ENCODE results near the gene RRP12. TPM values are rescaled to one million over a fixed set of nuclear protein-coding genes. Genes with fewer than 3 reads are reported as not detected.
"Not testable (repeated sequence)": the region's sequence is repeated elsewhere in the genome, so short reads cannot be mapped to it uniquely, and the experiment has no call there.

RRP12 gene
- total RNA-seq, 2 donors from 2014 or later: 33.0 to 34.7 TPM

- Histone ChIP-seq H3K9ac (ENCODE audit: extremely low read depth, low read length, poor library complexity, severe bottlenecking) (no peak overlapping the region), H3K9me3 (ENCODE audit: control insufficient read depth, low read length) (no peaks in the 10 kb centered on the region), H3K27me3 (ENCODE audit: control insufficient read depth, insufficient read depth, low read length, poor library complexity, severe bottlenecking) (no peaks in the 10 kb centered on the region), H3K36me3 (ENCODE audit: control insufficient read depth, insufficient read depth, low read length) (no peaks in the 10 kb centered on the region), H3K4me1 (ENCODE audit: control insufficient read depth, insufficient read depth, low read length) (no peaks in the 10 kb centered on the region), H3K27ac (ENCODE audit: low read depth, low read length) (no peak overlapping the region), H3K4me3 (ENCODE audit: low read length) (no peak overlapping the region)
- H3K9me3 Mint-ChIP-seq: no peaks in the 10 kb centered on the region
- no peak for DNase-seq
- no peak overlapping the region for H3K27ac Mint-ChIP-seq
- H3K36me3 Mint-ChIP-seq (ENCODE audit: low read depth): no peaks in the 10 kb centered on the region
- whole genome bisulfite sequencing, 2 experiments (ENCODE audit: insufficient coverage in 1 of 2, insufficient read length in 1 of 2): 86 to 100% methylated on average over 1 to 2 of the region's 2 CpGs
- H3K27me3 Mint-ChIP-seq (ENCODE audit: insufficient read depth): no peaks in the 10 kb centered on the region
- TF ChIP-seq, protein P1, sequence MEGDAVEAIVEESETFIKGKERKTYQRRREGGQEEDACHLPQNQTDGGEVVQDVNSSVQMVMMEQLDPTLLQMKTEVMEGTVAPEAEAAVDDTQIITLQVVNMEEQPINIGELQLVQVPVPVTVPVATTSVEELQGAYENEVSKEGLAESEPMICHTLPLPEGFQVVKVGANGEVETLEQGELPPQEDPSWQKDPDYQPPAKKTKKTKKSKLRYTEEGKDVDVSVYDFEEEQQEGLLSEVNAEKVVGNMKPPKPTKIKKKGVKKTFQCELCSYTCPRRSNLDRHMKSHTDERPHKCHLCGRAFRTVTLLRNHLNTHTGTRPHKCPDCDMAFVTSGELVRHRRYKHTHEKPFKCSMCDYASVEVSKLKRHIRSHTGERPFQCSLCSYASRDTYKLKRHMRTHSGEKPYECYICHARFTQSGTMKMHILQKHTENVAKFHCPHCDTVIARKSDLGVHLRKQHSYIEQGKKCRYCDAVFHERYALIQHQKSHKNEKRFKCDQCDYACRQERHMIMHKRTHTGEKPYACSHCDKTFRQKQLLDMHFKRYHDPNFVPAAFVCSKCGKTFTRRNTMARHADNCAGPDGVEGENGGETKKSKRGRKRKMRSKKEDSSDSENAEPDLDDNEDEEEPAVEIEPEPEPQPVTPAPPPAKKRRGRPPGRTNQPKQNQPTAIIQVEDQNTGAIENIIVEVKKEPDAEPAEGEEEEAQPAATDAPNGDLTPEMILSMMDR (conservative IDR thresholded peaks at IDR 0.05): no peak
- no peaks in the 10 kb centered on the region for H3K4me1 Mint-ChIP-seq
- H3K4me3 Mint-ChIP-seq: no peak overlapping the region
Measured at GRCh38 chr10:97407952-97408248, 6.8 kb upstream of the RRP12 start.

- H3K27ac Mint-ChIP-seq: peak overlapping the region; percentile 83
- H3K27me3 Mint-ChIP-seq (ENCODE audit: insufficient read depth): no peaks in the 10 kb centered on the region
- no peaks in the 10 kb centered on the region for H3K9me3 Mint-ChIP-seq
- TF ChIP-seq, protein P1 (conservative IDR thresholded peaks at IDR 0.05): peak; percentile 93
- H3K36me3 ChIP-seq (ENCODE audit: control insufficient read depth, insufficient read depth, low read length): no peaks in the 10 kb centered on the region
- peak overlapping the region; percentile 44 for H3K4me3 Mint-ChIP-seq
- no peak overlapping the region for H3K9ac ChIP-seq (ENCODE audit: extremely low read depth, low read length, poor library complexity, severe bottlenecking)
- H3K27me3 ChIP-seq (ENCODE audit: control insufficient read depth, insufficient read depth, low read length, poor library complexity, severe bottlenecking): no peaks in the 10 kb centered on the region
- no peaks in the 10 kb centered on the region for H3K4me1 Mint-ChIP-seq
- 15 to 18% methylated on average over 9 to 10 of the region's 10 CpGs for WGBS, 2 experiments (ENCODE audit: insufficient coverage in 1 of 2, insufficient read length in 1 of 2)
- H3K36me3 Mint-ChIP-seq (ENCODE audit: low read depth): no peaks in the 10 kb centered on the region
- no peak overlapping the region for H3K27ac ChIP-seq (ENCODE audit: low read depth, low read length)
- peak; percentile 93 for DNase-seq
- no peak overlapping the region for H3K4me3 ChIP-seq (ENCODE audit: low read length)
- H3K4me1 ChIP-seq (ENCODE audit: control insufficient read depth, insufficient read depth, low read length): no peaks in the 10 kb centered on the region
- no peaks in the 10 kb centered on the region for H3K9me3 ChIP-seq (ENCODE audit: control insufficient read depth, low read length)
Measured at GRCh38 chr10:97407211-97407951, 6.2 kb upstream of the RRP12 start.

DNA sequence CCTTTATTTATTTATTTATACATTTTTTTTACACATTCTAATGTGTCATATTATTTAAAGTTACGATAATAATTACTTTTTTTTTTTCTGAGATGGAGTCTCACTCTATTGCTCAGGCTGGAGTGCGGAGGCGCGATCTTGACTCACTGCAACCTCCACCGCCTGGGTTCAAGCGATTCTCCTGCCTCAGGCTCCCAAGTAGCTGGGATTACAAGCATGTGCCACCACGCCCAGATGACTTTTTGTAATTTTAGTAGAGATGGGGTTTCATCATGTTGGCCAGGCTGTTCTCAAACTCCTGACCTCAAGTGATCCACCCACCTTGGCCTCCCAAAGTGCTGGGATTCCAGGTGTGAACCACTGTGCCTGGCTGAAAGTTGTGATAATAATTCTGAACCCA is 5.3 kb upstream of the RRP12 start:
- DNase-seq; H3K4me3 ChIP-seq (ENCODE audit: low read length); H3K9me3 ChIP-seq (ENCODE audit: control insufficient read depth, low read length); H3K27ac Mint-ChIP-seq; H3K9ac ChIP-seq (ENCODE audit: extremely low read depth, low read length, poor library complexity, severe bottlenecking); H3K4me3 Mint-ChIP-seq; H3K4me1 ChIP-seq (ENCODE audit: control insufficient read depth, insufficient read depth, low read length); H3K27me3 ChIP-seq (ENCODE audit: control insufficient read depth, insufficient read depth, low read length, poor library complexity, severe bottlenecking); H3K4me1 Mint-ChIP-seq; H3K27ac ChIP-seq (ENCODE audit: low read depth, low read length); H3K36me3 Mint-ChIP-seq (ENCODE audit: low read depth); H3K9me3 Mint-ChIP-seq; H3K27me3 Mint-ChIP-seq (ENCODE audit: insufficient read depth); H3K36me3 ChIP-seq (ENCODE audit: control insufficient read depth, insufficient read depth, low read length): not testable (repeated sequence)
- 93 to 96% methylated on average over 4 to 7 of the region's 7 CpGs for WGBS, 2 experiments (ENCODE audit: insufficient coverage in 1 of 2, insufficient read length in 1 of 2)

- 92 to 100% methylated on average over 1 to 3 of the region's 3 CpGs for WGBS, 2 experiments (ENCODE audit: insufficient coverage in 1 of 2, insufficient read length in 1 of 2)
- Mint-ChIP-seq H3K4me1 (no peaks in the 10 kb centered on the region), H3K27ac (peak overlapping the region; percentile 66), H3K36me3 (ENCODE audit: low read depth) (no peaks in the 10 kb centered on the region), H3K4me3 (no peak overlapping the region), H3K27me3 (ENCODE audit: insufficient read depth) (no peaks in the 10 kb centered on the region), H3K9me3 (no peaks in the 10 kb centered on the region)
- TF ChIP-seq, protein P1 (conservative IDR thresholded peaks at IDR 0.05): no peak
- Histone ChIP-seq H3K4me3 (ENCODE audit: low read length) (no peak overlapping the region), H3K9ac (ENCODE audit: extremely low read depth, low read length, poor library complexity, severe bottlenecking) (no peak overlapping the region), H3K36me3 (ENCODE audit: control insufficient read depth, insufficient read depth, low read length) (no peaks in the 10 kb centered on the region), H3K9me3 (ENCODE audit: control insufficient read depth, low read length) (no peaks in the 10 kb centered on the region), H3K4me1 (ENCODE audit: control insufficient read depth, insufficient read depth, low read length) (no peaks in the 10 kb centered on the region), H3K27me3 (ENCODE audit: control insufficient read depth, insufficient read depth, low read length, poor library complexity, severe bottlenecking) (no peaks in the 10 kb centered on the region), H3K27ac (ENCODE audit: low read depth, low read length) (no peak overlapping the region)
- DNase-seq: no peak
Measured at GRCh38 chr10:97406064-97406463, 4.9 kb upstream of the RRP12 start.
